ENCODE measurements around the gene HOXB7.

- no peak for TF ChIP-seq JUND (IDR thresholded peaks at IDR 0.05)
- no peak for TF ChIP-seq GABPA (IDR thresholded peaks at IDR 0.05 in 1 of 2, conservative IDR thresholded peaks at IDR 0.05 in 1 of 2)
- TF ChIP-seq YY1 (IDR thresholded peaks at IDR 0.05): no peak
- TF ChIP-seq CTCF (IDR thresholded peaks at IDR 0.05; ENCODE audit: low read depth, low read length, missing input control): no peak
- TF ChIP-seq MAX (IDR thresholded peaks at IDR 0.05): no peak
- TF ChIP-seq RAD21 (IDR thresholded peaks at IDR 0.05): no peak
- no peak for TF ChIP-seq RXRA (IDR thresholded peaks at IDR 0.05)
- no peak for TF ChIP-seq ATF3 (IDR thresholded peaks at IDR 0.05)
- no peak for TF ChIP-seq REST (IDR thresholded peaks at IDR 0.05)
- no peak for TF ChIP-seq TAF1 (conservative IDR thresholded peaks at IDR 0.05)
- no peak for TF ChIP-seq HNF4A (conservative IDR thresholded peaks at IDR 0.05)
- no peak for TF ChIP-seq FOXA1 (IDR thresholded peaks at IDR 0.05)
- TF ChIP-seq ZBTB33 (IDR thresholded peaks at IDR 0.05): no peak
These were observed 28.3 kb upstream of the HOXB7 start for GRCh38 chr17:48639136-48639535.

Measured in liver (tissue), 3 donors.